Neural cell (in vitro differentiated cells): ENCODE measurements around the gene IQCK. TPM values are rescaled to one million over a fixed set of nuclear protein-coding genes. Genes with fewer than 3 reads are reported as not detected.

ENCODE experiments used
- H2AFZ ChIP-seq: fragments of 200-600, 300-800 bp; sonication (generic), shearing (Covaris generic); 2 replicates; pipeline ENCODE4 v1.6.0; 2014; ENCODE audit warnings: low read depth, mild to moderate bottlenecking, antibody characterized with exemption, low read length, moderate library complexity
- H3F3A ChIP-seq: fragments of 200-600 bp; shearing (Covaris generic); 2 replicates; pipeline ENCODE4 v1.6.1; 2016; ENCODE audit warnings: mild to moderate bottlenecking, moderate library complexity, mixed read lengths, antibody characterized with exemption, low read length; ENCODE audit not compliant: insufficient read depth, poor library complexity, severe bottlenecking
- H3K27ac ChIP-seq: fragments of 200-600, 300-800 bp; sonication (generic), shearing (Covaris generic); 2 replicates; pipeline ENCODE4 v1.5.1; 2014; ENCODE audit warnings: mild to moderate bottlenecking, low read length, moderate library complexity
- H3K27me3 ChIP-seq: fragments of 300-800, 200-600 bp; sonication (generic), shearing (Covaris generic); 2 replicates; pipeline ENCODE4 v1.6.0; 2014; ENCODE audit warnings: mild to moderate bottlenecking, low read depth, low read length, moderate library complexity; ENCODE audit not compliant: insufficient read depth
- H3K36me3 ChIP-seq: fragments of 300-800, 200-600 bp; sonication (generic), shearing (Covaris generic); 2 replicates; pipeline ENCODE4 v1.5.1; 2014; ENCODE audit warnings: mild to moderate bottlenecking, antibody characterized with exemption, low read length, moderate library complexity; ENCODE audit not compliant: insufficient read depth
- H3K4me2 ChIP-seq: fragments of 300-800, 200-600 bp; sonication (generic), shearing (Covaris generic); 2 replicates; pipeline ENCODE4 v1.6.0; 2014; ENCODE audit warnings: mild to moderate bottlenecking, low read length
- H3K4me3 ChIP-seq: fragments of 300-800, 200-600 bp; sonication (generic), shearing (Covaris generic); 2 replicates; pipeline ENCODE4 v1.5.1; 2014; ENCODE audit warnings: mild to moderate bottlenecking, low read length, moderate library complexity
- H3K79me2 ChIP-seq: fragments of 200-600 bp; shearing (Covaris generic); replicated peaks from 2 replicates; pipeline ENCODE4 v1.6.0; 2014; ENCODE audit warnings: mild to moderate bottlenecking, low read length, moderate library complexity; ENCODE audit not compliant: insufficient read depth
- H3K9ac ChIP-seq: fragments of 300-800, 200-600 bp; sonication (generic), shearing (Covaris generic); 2 replicates; pipeline ENCODE4 v1.6.1; 2016; ENCODE audit warnings: mild to moderate bottlenecking, low read length, mixed read lengths
- H3K9me2 ChIP-seq: fragments of 200-600 bp; shearing (Covaris generic); 2 replicates; pipeline ENCODE4 v1.6.1; 2016; ENCODE audit warnings: mild to moderate bottlenecking, low read length, mixed read lengths; ENCODE audit not compliant: insufficient read depth
- H3K9me3 ChIP-seq: fragments of 200-600, 300-800 bp; sonication (generic), shearing (Covaris generic); 2 replicates; pipeline ENCODE4 v1.6.1; 2016; ENCODE audit warnings: mild to moderate bottlenecking, mixed run types, low read length, moderate library complexity, mixed read lengths
- H4K20me1 ChIP-seq: fragments of 200-600 bp; shearing (Covaris generic); 2 replicates; pipeline ENCODE4 v1.6.1; 2016; ENCODE audit warnings: mild to moderate bottlenecking, mixed run types; ENCODE audit not compliant: insufficient read depth
- EP300 ChIP-seq: fragments of 450-650 bp; conservative IDR thresholded peaks from 2 replicates; pipeline ENCODE4 v1.6.1; 2014; ENCODE audit warnings: antibody characterized with exemption, mild to moderate bottlenecking, moderate library complexity; ENCODE audit not compliant: poor library complexity, severe bottlenecking
- EZH2 ChIP-seq: fragments of 200-600, 300-800 bp; shearing (Covaris generic), sonication (generic); IDR thresholded peaks from 2 replicates; pipeline ENCODE4 v1.6.1; 2014; ENCODE audit warnings: antibody characterized with exemption, low read length, borderline replicate concordance, mild to moderate bottlenecking; ENCODE audit not compliant: insufficient read depth, poor library complexity, severe bottlenecking
- MXI1 ChIP-seq: fragments of 450-650 bp; conservative IDR thresholded peaks from 2 replicates; pipeline ENCODE4 v1.6.1; 2014; ENCODE audit warnings: antibody characterized with exemption, mild to moderate bottlenecking; ENCODE audit not compliant: poor library complexity, severe bottlenecking
- POLR2AphosphoS5 ChIP-seq: IDR thresholded peaks from 2 replicates; pipeline ENCODE4 v1.6.1; 2012
- RAD21 ChIP-seq: fragments of 450-650 bp; conservative IDR thresholded peaks from 2 replicates; pipeline ENCODE4 v1.6.1; 2014; ENCODE audit warnings: antibody characterized with exemption, mild to moderate bottlenecking, moderate library complexity
- SMC3 ChIP-seq: fragments of 450-650 bp; conservative IDR thresholded peaks from 2 replicates; pipeline ENCODE4 v1.6.1; 2014; ENCODE audit warnings: antibody characterized with exemption, mild to moderate bottlenecking, moderate library complexity; ENCODE audit not compliant: poor library complexity
- TAF1 ChIP-seq: IDR thresholded peaks from 2 replicates; pipeline ENCODE4 v1.6.1; 2012; ENCODE audit warnings: low read depth
- polyA plus RNA-seq: library from polyadenylated mRNA; depleted of rRNA; stranded (reverse); fragments of >200 nt; gene quantifications from 2 replicates; pipeline ENCODE4 v1.2.3, GENCODE V29; 2014
- TF ChIP-seq, protein P1 (sequence below): fragments of 450-650 bp; IDR thresholded peaks from 2 replicates; pipeline ENCODE4 v1.5.1; 2014; ENCODE audit warnings: antibody characterized with exemption, mild to moderate bottlenecking, moderate library complexity; ENCODE audit not compliant: poor library complexity, severe bottlenecking
- TF ChIP-seq, protein P2 (sequence below): IDR thresholded peaks from 2 replicates; pipeline ENCODE4 v1.6.1; 2012; ENCODE audit warnings: borderline replicate concordance

IQCK gene
- polyA plus RNA-seq, 1 donor from 2014 or later: 10.2 TPM

DNA sequence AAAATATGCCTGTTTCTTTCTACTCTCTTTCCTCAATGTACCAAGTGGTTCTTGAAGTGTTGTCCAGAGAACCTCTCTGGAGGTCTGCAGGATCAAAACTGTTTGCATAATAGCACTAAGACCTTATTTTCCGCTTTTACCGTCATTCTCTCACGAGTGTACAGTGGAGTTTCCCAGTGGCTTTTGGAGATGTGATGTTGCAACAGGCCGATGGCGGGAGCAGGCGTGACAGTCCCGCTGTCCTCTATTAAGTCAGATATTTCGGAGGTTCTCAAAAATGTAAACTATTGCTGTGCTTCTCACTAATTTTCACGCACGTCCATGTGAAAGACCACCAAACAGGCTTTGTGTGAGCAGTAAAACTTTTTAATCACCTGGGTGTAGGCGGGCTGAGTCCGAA lies 174.8 kb downstream of the IQCK start:
- TF ChIP-seq SMC3: no peak
- TF ChIP-seq EZH2: no peak
- no peak for TF ChIP-seq POLR2AphosphoS5
- TF ChIP-seq TAF1: no peak
- TF ChIP-seq, protein P1, sequence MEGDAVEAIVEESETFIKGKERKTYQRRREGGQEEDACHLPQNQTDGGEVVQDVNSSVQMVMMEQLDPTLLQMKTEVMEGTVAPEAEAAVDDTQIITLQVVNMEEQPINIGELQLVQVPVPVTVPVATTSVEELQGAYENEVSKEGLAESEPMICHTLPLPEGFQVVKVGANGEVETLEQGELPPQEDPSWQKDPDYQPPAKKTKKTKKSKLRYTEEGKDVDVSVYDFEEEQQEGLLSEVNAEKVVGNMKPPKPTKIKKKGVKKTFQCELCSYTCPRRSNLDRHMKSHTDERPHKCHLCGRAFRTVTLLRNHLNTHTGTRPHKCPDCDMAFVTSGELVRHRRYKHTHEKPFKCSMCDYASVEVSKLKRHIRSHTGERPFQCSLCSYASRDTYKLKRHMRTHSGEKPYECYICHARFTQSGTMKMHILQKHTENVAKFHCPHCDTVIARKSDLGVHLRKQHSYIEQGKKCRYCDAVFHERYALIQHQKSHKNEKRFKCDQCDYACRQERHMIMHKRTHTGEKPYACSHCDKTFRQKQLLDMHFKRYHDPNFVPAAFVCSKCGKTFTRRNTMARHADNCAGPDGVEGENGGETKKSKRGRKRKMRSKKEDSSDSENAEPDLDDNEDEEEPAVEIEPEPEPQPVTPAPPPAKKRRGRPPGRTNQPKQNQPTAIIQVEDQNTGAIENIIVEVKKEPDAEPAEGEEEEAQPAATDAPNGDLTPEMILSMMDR: no peak
- Histone ChIP-seq H3K36me3 (no peaks in the 10 kb centered on the region), H3K9ac (no peak overlapping the region), H3K4me2 (no peak overlapping the region), H3K27me3 (no peaks in the 10 kb centered on the region), H3K9me3 (no peaks in the 10 kb centered on the region), H3K9me2 (no peaks in the 10 kb centered on the region), H2AFZ (no peak overlapping the region), H3F3A (no peaks in the 10 kb centered on the region), H4K20me1 (no peaks in the 10 kb centered on the region), H3K27ac (no peak overlapping the region), H3K79me2 (no peaks in the 10 kb centered on the region), H3K4me3 (no peak overlapping the region)

DNA sequence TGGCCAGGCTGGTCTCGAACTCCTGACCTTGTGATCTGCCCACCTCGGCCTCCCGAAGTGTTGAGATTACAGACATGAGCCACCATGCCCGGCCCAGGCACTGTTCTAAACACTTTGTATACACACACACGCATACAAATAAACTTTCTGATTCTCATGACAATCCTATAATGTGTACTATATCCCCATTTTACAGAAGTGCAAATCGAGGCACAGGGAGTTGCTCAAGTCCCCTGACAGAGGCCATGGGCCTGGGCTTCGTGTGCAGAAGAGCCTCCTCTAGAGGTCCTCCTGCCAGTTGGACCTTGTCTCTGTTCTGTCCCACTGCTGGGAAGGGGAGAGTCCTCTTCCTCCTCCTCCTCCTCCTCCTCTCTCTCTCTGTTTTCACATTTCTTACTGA lies 176.5 kb downstream of the IQCK start:
- H3K36me3 ChIP-seq: no peaks in the 10 kb centered on the region
- no peak overlapping the region for H3K4me2 ChIP-seq
- H3K9me2 ChIP-seq: no peaks in the 10 kb centered on the region
- no peak overlapping the region for H3K9ac ChIP-seq
- no peak for TF ChIP-seq TAF1
- TF ChIP-seq, protein P2, sequence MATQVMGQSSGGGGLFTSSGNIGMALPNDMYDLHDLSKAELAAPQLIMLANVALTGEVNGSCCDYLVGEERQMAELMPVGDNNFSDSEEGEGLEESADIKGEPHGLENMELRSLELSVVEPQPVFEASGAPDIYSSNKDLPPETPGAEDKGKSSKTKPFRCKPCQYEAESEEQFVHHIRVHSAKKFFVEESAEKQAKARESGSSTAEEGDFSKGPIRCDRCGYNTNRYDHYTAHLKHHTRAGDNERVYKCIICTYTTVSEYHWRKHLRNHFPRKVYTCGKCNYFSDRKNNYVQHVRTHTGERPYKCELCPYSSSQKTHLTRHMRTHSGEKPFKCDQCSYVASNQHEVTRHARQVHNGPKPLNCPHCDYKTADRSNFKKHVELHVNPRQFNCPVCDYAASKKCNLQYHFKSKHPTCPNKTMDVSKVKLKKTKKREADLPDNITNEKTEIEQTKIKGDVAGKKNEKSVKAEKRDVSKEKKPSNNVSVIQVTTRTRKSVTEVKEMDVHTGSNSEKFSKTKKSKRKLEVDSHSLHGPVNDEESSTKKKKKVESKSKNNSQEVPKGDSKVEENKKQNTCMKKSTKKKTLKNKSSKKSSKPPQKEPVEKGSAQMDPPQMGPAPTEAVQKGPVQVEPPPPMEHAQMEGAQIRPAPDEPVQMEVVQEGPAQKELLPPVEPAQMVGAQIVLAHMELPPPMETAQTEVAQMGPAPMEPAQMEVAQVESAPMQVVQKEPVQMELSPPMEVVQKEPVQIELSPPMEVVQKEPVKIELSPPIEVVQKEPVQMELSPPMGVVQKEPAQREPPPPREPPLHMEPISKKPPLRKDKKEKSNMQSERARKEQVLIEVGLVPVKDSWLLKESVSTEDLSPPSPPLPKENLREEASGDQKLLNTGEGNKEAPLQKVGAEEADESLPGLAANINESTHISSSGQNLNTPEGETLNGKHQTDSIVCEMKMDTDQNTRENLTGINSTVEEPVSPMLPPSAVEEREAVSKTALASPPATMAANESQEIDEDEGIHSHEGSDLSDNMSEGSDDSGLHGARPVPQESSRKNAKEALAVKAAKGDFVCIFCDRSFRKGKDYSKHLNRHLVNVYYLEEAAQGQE: no peak
- TF ChIP-seq, protein P1: no peak
- TF ChIP-seq MXI1: no peak
- no peak for TF ChIP-seq RAD21
- no peak for TF ChIP-seq SMC3
- no peak for TF ChIP-seq EP300
- no peak for TF ChIP-seq POLR2AphosphoS5
- TF ChIP-seq EZH2: no peak
- H3K79me2 ChIP-seq: no peaks in the 10 kb centered on the region
- no peak overlapping the region for H2AFZ ChIP-seq
- H3K27ac ChIP-seq: no peak overlapping the region
- H3K27me3 ChIP-seq: no peaks in the 10 kb centered on the region
- H3K9me3 ChIP-seq: no peaks in the 10 kb centered on the region
- no peaks in the 10 kb centered on the region for H3F3A ChIP-seq
- no peak overlapping the region for H3K4me3 ChIP-seq
- no peaks in the 10 kb centered on the region for H4K20me1 ChIP-seq
